Measurements from ENCODE around the gene ABCC5.

The ABCC5 gene

DNA sequence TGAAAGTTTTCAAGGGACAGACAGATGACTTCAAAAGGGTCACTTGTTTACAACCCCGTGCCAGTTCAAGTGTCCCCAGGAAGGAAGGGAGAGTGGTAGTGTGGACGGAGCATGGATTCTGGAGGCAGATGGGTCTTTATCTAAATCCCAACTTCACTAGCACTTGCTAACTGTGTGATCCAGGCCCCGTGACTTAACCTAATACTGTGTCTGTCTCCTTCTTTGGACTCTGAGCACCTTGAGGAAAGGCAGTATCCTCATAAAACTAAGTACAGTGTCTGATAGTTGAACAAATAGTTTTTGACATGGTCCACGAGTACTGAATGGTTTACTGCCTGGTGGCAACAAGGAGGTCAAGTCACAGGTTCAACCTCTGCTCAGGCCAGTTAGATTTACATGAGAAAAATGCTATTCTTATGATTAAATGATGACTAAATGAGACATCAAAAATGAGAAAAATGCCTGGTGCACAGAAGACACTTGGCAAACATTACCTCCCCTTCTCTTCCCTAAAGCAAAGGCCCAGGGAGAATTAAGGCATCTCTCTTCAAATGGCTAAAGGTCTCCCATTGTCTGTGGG lies 48.9 kb downstream of the ABCC5 start:
- no peak for DNase-seq

DNA sequence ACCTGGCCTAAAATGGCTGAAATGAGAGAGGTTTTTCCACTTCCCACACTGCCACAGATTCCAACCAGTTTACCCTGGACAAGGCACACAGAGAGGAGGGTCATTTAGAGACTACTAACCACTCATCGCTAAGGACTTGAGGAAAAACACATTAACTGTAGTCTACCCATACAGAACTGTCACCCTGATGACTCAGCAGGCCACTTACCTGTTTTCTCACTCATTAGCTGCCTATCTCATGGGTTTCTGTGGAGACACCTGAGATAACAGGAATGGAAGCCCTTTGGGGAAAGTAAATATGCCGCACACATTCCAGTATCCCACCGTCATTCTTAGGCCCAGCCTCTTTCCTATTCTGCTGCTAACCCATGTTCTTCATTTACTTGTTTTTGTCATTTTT lies 50.0 kb downstream of the ABCC5 start:
- DNase-seq, result no peak

DNA sequence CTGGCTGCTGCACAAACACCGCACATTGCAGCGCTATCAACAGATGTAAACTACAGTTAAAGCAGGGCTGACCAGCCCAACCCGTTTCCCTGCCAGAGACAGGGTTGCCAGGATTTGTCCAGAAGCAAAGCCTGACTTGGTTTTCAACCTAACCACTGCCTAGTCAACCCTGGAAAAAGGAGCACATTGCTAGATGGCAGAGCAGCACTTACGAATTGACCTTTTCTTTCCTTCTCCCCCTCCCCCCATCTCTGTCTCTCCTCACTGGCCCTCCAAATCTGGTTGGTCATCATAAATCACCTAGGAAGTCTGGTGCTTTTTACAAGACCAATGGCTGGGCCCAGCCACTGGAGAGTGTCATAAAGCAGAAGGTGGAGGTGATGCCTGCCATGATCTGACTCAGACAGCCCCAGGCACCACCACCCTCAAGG lies 51.3 kb downstream of the ABCC5 start:
- DNase-seq, result no peak

DNA sequence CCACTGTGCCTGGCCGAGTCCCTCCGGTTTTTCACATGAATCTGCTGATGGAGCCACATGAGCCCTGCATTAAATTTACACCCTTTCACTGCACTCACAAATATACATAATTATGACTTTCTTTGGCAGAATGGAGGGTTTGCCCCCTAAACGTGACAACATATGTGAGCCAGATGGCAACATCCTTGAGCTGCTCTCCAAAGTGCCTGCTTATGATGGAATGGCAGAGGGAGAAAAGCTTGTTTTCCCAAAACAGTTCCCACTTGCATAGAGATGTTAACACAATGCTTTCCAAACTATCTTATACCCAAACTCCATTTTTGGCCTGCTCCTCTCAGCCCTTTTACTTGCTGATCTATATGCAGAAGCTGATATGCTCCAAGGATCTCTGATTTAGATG lies 54.9 kb downstream of the ABCC5 start:
- DNase-seq, result peak; percentile 77

DNA sequence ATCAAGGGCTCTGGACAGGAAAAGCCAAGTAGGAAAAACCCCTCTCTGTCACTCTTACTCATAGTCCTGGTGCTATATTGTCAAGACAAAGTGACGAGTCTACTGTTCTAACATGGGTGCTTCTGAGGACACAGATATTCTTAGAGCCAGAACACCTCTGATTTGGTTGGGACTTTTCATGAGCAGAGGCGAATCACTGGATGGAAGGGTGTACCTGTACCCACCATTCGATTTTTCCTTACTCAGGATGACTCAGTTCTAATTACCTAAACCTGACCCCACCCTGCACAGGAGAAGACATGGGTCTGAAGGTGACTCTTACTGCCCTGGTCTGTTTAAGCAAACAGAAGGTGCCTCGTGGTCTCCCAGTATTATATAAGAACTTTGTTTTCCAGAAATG lies 58.5 kb downstream of the ABCC5 start:
- no peak for DNase-seq

DNA sequence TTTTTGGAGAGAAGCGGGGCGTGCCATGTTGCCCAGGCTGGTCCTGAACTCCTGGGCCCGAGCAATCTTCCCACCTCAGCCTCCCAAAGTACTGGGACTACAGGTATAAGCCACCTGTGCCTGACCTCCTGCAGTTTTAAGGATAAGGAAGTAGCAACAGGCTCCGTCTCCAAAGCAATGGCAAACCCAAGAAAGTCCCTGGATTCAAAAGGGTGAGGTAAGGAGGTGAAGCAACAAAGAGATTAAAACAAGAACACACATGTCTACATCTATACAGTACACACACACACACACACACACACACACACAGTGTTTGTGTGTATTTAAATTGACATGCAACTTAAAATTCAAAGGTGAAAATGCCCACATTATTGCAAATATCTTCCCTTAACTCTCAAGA lies 58.9 kb downstream of the ABCC5 start:
- DNase-seq, result no peak

DNA sequence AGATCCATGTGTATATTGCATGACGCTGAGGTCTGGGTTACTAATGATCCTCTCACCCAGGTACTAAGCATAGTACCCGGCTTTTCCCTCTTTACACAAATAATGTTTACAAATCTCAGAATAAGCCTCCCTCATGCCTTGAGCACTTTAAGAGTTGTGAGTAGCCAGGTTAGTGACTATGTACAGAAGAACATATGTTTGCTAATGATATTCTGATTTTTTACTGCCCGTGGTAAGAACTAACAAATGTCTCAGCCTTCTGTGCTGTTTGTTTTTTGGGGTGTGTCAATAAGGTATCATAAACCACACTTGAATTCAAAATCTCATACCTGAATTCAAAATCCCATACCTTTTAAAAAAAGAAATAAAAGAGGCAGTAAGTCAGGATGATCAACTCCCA lies 59.5 kb downstream of the ABCC5 start:
- no peak for DNase-seq

DNA sequence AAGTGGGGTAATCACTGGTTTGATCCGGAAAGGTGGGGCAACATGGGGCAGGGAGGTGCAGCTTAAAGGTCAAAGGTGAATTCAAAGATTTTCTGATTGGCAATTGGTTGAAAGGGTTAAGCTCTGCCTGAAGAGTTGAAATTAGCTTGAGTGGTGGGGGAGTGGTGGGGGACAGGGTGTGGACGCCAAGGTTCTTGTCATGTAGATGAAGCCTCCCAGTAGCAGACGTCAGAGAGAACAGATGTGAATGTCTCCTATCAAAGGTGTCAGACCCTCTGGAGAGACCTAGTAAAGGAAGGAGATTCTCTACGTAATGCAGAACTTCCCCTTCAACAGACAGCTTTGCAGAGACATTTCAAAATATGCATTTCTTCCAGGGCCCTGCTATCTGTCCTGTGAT lies 62.8 kb downstream of the ABCC5 start:
- DNase-seq, result no peak

DNA sequence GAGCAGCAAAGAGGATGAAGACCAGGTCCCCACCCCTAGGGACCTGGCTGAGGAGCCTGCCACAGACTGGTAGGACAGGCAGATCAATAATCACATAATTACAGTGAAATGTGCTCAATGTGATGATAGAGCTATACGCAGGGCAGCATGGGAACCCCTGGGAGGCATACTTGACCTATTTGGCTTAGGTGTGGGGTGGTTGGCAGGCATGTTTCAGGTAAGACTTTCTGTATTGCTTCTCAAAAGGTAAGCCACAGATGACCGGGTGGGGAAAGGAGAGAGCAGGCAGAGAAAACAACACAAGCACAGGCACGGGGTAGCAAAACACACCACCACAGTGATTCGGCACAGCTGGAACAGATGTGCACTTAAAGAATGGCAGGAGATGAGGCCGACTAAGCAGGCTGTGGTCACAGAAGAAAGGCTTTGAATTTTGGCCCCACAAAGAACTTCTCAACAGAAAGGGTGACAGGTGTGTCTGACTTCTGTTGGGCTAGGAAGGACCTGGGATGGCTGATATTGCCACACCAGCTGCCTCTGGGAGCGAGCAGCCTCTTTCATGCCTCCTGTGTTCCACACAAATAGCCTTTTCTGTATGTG lies 64.1 kb downstream of the ABCC5 start:
- DNase-seq, result no peak

DNA sequence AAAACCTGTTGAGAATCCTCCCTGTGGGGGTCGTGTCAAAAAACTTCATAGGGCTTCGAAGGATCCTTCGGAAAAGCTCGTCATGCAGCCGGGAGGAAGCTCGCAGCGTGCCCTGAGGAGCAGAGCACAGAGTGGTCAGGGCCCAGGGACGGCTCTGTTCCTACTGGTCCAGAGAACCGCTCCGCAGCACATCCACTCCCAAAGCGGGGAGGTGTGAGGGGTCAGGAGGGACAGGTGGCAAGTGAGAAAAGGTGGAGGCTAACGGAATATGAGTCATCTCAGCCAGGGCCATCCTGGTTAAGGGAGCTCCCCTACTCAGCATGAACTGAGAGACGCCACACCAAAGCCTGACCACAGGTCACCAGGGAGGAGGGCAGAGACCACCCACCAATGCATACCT lies 66.2 kb downstream of the ABCC5 start:
- no peak for DNase-seq

DNA sequence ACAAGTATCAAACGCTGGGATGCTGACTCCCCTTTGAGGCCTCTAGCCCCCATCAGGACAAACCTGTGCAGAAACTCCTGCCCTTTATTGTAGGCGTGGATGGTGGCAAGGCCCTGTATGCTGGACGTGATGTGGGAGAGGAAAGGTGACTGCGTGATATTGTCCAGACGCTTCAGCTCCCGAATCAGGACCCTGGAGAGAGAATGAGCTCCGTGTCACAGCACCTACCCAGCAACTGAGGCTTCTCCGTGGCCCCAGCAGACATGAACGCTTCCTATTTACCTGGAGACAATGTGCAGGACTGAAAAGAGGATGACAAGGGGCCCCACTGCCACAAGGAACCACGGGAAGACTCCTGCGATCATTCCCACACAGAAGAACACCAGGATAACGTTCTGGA lies 68.0 kb downstream of the ABCC5 start:
- no peak for DNase-seq

DNA sequence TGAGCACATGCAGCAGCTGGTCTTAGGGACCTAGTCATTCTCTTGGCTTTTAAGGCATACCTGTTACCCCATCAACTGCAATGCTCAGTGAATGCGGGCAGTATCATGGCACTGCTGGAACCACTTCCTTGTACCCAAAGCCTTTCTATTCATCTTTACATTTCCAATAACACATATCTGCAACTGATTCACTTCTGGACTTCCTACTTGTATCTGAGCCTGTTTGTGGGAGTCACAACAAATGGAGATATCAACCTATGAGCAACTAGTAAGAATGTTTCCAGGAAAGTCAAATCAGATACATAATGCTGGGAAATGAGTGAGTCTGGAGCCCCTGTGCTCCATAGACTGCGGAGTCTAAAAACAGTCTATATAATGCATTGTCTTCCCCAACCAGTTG lies 71.6 kb downstream of the ABCC5 start:
- DNase-seq, result no peak

DNA sequence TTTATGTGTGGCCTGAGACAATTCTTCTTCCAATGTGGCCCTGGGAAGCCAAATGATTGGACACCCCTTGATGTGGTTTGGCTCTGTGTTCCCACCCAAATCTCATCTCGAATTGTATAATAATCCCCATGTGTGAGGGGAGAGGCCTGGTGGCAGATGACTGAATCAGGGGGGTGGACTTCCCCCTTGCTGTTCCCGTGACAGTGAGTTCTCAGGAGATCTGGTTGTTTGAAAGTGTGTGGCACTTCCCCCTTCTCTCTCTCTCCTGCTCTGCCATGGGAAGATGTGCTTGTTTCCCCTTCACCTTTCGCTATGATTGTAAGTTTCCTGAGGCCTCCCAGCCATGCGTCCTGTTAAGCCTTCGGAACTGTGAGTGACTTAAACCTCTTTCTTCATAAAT lies 72.9 kb downstream of the ABCC5 start:
- DNase-seq, result no peak

DNA sequence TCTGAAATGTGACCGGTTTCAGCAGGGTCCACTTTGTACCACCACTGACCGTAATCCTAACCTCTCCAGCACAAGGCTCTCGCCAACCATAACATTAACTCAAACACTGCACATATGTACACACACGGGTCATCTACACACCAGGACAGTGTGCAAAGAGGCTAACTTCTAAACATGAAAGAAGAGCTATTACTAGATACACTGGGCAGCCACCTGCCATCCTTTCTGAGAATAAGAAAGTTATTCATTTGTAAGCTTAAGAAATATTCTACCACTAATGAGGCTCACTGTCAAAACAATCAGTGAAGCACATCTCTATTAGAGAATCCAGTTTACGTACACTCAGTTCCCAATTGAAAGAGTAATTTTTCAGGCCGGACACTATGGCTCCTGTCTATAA lies 73.9 kb downstream of the ABCC5 start:
- DNase-seq, result no peak

DNA sequence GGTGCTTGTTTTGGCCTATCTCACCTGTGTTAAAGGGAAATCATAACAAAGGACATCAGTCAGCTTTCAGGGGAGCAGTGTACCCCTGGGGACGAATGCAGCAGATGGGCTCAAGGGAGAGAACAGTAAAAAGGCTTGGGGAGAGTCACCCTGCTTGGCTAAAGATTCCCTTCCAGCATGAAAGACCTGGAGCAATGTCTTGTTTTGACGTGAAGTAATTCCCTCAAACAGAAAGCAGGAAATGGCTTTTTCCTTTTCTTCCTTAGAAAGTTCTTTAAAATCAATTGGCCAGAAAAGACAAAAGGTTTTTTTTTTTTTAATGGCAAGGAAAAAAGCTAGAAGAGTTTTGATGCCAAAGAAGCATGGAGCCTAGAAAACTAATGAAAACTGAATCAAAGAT lies 76.5 kb downstream of the ABCC5 start:
- DNase-seq, result no peak

DNA sequence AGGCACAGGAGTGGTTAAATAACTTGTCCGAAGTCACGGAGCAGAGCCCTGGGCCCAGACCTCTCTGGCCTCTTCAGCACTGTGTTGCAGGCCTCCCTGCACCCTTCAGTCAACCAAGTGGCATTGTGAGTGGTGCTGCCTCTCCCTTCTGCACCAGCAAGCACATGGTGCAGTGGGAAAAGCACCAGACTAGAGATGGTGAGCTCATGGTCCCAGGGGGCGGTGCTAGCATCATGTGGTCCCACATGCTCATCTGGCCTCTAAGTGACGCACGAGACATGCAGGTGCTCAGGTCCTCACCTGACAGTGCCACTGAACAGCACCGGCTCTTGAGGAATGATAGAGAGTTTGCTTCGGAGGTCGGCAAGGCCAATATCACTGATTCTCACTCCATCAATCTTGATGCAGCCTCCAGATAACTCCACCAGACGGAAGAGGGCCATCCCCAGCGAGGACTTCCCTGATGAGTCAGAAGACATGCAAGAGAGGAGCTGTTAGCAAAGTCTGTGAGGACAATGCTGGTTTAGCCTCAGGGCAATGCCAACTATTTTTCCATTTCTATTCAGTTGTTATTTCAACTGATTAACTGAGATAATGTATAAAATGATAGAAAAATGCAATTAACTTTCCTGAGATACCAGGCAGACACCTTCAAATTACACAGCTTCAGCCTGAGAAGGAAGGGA lies 79.9 kb downstream of the ABCC5 start:
- DNase-seq, result peak; percentile 18

DNA sequence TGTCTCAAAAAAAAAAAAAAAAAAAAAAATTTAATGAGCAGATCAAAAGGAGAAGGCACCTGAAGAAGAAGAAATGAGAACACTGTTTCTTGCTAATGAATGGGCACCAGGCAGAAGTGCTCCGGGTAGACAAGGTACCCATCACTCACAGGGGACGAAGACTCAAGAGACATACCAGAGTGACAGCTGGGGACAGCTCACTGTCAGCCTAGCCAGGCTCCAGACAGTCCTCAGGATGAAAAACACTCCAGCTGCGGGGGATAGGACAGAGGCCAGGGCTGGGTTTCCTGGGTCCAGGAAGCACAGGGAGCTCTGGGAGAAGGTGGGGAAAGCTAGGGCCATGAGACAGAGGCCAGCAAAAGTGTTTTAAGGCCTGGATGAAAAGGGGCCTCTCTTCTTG lies 84.5 kb downstream of the ABCC5 start:
- no peak for DNase-seq

DNA sequence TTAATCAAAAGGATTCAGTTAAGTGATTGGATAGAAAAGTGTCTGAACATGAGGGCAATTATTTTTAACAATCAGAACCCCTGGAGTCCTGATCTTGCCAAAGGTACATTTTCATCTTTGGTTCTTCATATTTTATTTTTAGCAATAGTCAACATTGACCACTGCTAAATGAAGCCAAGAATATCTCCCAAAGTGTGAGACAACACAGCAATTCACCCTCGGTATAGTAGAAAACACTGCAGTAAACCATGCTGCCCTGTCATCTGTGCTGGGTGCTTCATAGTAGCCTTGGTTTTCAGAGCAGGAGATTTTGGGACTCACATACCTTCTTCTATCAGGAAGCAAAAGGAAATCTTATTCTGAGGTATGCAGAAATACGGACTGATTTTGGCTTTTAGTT lies 85.8 kb downstream of the ABCC5 start:
- DNase-seq, result no peak

DNA sequence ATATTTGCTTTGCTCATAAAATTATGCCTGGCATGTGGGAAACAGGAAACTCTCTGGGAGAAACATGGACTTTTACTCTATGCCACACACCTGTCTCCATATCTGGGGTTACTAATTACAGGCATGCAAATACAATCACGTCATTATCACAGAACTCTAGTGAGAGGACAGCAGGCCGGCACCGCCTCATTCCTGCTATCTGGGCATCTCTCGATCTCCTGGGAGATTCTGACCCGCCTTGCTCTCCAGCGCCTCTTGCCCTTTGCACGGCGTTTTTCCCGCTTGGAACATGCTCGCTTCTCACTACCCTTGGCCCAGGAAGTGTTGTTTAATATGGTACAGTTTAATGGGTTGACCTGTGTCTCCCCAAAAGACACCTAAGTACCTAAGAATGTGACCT lies 87.6 kb downstream of the ABCC5 start:
- no peak for DNase-seq

DNA sequence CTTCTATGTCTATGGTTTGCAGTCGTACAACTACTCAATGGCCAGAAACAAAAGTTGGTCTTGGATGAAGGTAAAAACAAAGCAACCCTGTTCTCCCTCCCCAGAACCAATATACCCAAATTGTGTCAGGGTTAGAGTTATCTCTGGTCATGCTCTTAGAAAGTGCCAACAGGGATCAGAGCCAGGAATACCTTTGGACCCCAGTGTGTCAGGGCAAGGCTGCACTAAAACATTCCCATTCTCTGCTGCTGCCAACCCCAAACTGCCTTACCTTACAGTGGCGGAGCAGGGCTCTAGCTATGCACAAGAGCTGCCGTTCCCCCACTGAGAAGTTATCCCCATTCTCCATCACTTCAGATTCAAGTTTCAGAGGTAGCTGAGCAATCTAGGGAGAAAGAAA lies 90.6 kb downstream of the ABCC5 start:
- no peak for DNase-seq

DNA sequence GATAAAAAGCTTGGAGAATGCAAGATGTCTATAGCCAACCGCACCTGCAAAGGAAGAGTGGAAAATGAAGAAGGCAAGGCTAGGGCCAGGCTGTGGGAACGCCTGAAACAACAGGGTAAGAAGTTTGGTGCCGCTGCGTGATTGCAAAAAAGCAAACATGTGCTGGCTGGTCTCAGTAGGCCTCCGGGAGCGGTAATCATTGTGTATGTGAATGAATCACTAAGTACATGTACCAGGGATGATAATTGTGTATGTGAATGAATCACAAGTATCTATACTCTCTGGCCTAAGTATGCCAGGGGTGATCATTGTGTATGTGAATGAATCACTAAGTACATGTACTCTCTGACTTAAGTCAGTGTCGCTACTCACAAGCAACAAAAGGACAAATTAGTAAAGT lies 92.7 kb downstream of the ABCC5 start:
- DNase-seq, result no peak

DNA sequence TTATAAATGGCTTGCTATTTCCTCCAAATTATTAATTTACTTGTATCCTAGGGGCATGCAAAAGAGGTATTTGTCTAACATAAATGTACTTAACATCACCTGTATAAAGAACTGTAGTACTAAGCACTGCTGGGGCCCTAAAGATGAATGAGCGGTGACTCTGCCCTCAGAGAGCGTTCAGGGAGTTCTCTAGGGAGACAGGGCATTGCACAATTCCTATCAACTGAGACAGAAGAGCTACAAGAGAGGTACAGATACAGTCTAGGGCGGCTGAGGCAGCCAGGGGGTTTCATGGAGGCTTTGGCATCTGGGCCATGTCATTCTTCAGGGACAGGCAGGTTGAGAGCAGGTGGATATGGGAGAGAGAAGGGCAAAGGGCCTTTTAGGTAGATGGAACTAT lies 93.1 kb downstream of the ABCC5 start:
- DNase-seq, result no peak

DNA sequence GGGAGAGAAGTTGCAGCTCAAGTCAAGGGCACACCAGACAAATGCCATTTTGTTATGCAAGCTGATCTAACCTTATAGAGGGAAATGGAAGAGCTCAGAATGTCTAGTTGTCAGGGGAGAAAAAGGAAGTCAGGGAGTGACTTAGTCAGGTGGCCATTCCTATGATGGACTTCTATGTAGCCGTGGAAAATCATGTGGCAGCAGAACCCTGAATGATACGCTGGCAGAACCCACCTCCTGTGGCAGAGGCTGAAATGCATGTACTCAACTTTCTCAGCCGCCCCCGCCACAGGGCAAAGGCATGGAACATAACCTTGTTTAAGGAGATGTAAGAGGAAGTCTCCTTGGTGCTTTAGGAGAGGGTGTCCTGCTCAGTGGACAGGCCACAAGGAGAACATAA lies 95.3 kb downstream of the ABCC5 start:
- DNase-seq, result no peak

DNA sequence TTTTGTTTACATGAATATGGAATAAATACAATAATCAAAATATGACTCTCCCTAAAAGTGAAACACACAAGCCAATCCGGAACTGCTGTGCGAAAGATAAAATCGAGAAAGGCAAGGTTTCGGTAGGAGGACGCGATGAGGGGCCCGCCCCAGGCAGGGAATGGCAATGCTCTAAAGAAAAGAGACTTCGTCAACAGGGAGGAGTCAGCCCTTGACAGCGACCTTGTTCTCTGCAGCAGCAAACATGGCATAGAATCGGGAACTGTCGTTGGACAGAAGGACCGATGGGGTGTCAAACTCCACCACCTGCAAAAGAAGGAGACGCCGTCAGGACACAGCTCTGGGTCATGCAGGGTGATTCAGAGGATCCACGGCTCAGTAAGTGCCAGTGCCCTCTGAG lies 96.6 kb downstream of the ABCC5 start:
- no peak for DNase-seq

DNA sequence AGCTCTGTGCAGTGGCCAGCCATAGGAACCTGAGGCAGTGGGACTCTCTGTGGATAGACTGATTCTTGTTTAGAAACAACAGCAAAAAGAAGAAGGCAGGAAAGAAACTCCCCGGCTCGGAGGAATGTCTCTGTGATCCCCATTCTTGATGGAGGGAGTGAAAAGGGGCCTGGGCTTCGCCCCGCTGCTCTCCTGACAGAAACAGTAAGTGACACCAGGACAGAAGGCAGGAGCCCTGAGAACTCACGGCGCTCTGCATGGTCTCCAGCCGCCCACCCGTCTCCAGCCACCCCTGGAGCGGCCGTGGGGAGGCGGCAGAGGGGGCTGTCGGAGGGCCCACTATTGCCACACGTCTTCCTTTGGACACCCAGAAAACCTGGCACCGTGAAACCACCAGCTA lies 97.3 kb downstream of the ABCC5 start:
- DNase-seq, result no peak
